ENCODE measurements around the gene MYO5A. TPM values are rescaled to one million over a fixed set of nuclear protein-coding genes. Genes with fewer than 3 reads are reported as not detected.

Gene MYO5A
- total RNA-seq, 4 donors from 2014 or later = 10.3 to 26.0 (median 22.7) TPM

DNA sequence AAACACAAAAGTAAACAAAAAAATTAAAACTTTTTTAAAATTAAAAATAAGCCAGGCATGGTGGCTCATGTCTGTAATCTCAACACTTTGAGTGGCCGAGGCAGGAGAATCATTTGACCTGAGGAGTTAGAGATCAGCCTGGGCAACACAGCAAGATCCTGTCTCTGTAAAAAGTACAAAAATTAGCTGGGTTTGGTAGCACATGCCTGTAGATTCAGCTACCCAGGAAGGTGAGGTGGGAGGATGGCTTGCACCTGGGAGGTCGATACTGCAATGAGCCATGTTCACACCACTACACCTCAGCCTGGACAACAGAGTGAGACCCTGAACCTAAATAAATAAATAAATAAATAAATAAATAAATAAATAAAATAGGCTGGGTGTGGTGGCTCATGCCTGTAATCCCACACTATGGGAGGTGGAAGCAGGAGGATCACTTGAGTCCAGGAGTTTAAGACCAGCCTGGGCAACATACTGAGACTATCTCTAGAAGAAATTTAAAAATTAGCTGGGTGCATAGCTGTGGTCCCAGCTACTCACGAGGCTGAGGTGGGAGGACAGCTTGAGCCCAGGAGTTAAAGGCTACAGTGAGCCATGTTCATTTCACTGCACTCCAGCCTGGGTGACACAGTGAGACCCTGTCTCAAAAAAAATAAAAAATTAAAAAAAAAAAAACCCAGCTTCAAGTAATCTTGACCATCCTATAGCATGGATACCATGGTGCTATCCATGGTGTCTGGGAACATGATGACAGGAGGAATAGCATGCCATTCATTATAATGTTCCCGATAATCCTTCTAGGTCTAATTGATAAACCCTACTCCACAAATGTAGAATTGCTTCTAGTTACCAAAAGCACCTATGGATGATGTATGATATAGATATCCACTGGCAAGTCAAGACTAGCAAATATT is 4.2 kb downstream of the MYO5A start:
- no peaks in the 10 kb centered on the region for H3K9me3 ChIP-seq
- TF ChIP-seq, protein P1, sequence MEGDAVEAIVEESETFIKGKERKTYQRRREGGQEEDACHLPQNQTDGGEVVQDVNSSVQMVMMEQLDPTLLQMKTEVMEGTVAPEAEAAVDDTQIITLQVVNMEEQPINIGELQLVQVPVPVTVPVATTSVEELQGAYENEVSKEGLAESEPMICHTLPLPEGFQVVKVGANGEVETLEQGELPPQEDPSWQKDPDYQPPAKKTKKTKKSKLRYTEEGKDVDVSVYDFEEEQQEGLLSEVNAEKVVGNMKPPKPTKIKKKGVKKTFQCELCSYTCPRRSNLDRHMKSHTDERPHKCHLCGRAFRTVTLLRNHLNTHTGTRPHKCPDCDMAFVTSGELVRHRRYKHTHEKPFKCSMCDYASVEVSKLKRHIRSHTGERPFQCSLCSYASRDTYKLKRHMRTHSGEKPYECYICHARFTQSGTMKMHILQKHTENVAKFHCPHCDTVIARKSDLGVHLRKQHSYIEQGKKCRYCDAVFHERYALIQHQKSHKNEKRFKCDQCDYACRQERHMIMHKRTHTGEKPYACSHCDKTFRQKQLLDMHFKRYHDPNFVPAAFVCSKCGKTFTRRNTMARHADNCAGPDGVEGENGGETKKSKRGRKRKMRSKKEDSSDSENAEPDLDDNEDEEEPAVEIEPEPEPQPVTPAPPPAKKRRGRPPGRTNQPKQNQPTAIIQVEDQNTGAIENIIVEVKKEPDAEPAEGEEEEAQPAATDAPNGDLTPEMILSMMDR (IDR thresholded peaks at IDR 0.05) = no peak
- no peak for TF ChIP-seq POLR2A (IDR thresholded peaks at IDR 0.05)
- no peak overlapping the region for H3K27ac ChIP-seq
- DNase-seq = no peak
- H3K27me3 ChIP-seq = no peaks in the 10 kb centered on the region
- no peak overlapping the region for H3K4me3 ChIP-seq
- intact Hi-C loops (cut with DNase I; ENCODE audit: low total_unique reads) = no loop called here
- no peaks in the 10 kb centered on the region for H3K36me3 ChIP-seq
- no peaks in the 10 kb centered on the region for H3K4me1 ChIP-seq

DNA sequence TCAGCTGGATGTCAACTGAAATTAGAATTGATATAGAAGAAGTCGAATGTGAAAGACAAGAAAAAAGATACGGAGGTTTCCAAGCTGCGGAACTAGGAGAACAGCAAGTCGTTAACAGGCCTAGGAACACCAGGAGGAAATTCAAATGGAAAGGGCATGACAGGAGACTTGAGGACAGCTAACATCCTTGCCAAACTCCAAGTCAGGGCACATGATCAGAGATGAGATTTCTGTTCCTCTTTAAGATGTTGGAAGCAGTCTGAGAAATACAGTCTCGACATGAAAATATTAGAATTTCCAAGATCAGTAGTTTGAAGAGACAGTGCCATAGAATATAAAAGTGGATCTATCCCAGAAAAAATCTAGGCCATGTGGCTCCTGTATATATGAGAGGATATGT is 5.0 kb downstream of the MYO5A start:
- no peak for DNase-seq
- Histone ChIP-seq H3K36me3 (no peaks in the 10 kb centered on the region), H3K4me1 (no peaks in the 10 kb centered on the region), H3K4me3 (no peak overlapping the region), H3K9me3 (no peaks in the 10 kb centered on the region), H3K27me3 (no peaks in the 10 kb centered on the region), H3K27ac (peak overlapping the region in 1 of 2 donors; percentile 37)
- intact Hi-C loops (cut with DNase I; ENCODE audit: low total_unique reads) = no loop called here
- TF ChIP-seq, protein P1 (IDR thresholded peaks at IDR 0.05) = no peak
- no peak for TF ChIP-seq POLR2A (IDR thresholded peaks at IDR 0.05)

DNA sequence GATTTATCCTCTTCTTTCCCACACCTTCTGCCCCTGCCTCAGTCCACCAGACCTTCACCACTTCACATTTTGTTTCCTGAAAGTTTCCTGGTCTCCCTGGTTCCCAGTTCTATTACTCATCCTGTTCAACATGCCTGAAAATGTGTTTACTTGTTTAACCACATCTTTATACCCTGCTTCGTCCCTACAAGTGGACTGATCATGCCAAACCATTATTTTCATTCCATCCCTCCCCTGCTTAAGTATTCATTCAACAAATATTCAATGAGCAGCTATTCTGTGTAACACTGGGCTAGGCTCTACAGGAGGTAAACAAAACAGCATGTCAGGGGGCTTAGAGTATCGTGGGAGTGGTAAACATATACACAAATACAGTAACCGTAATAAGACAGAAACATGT is 5.5 kb downstream of the MYO5A start:
- Histone ChIP-seq H3K36me3 (no peaks in the 10 kb centered on the region), H3K4me1 (no peaks in the 10 kb centered on the region), H3K27ac (peak overlapping the region; percentile 0 to 37), H3K27me3 (no peaks in the 10 kb centered on the region), H3K4me3 (no peak overlapping the region), H3K9me3 (no peaks in the 10 kb centered on the region)
- TF ChIP-seq, protein P1 (IDR thresholded peaks at IDR 0.05) = no peak
- TF ChIP-seq POLR2A (IDR thresholded peaks at IDR 0.05) = no peak
- intact Hi-C loops (cut with DNase I; ENCODE audit: low total_unique reads) = no loop called here
- no peak for DNase-seq

DNA sequence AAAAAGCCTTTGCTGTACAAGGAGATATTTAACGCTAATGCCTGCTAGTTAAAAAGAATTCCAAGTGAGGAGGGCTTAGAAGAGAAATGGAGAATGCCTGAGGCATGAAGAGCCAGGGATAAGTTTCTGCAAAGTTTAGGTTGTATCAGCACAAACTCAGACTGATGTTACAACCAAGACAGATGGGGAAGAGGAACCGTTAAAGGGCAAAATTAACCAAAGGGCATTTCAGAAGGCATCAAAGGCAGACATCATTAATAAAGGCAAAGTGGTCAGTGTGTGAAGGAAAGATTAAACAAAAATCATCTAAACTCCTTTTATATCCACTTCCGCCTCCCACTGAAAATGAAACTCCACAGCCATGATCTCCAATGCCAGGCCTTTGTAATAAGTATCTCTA is 7.0 kb downstream of the MYO5A start:
- intact Hi-C loops (cut with DNase I; ENCODE audit: low total_unique reads) = no loop called here
- H3K36me3 ChIP-seq = no peaks in the 10 kb centered on the region
- no peak overlapping the region for H3K4me3 ChIP-seq
- no peak for DNase-seq
- no peak overlapping the region for H3K27ac ChIP-seq
- no peaks in the 10 kb centered on the region for H3K9me3 ChIP-seq
- TF ChIP-seq, protein P1 (IDR thresholded peaks at IDR 0.05) = no peak
- TF ChIP-seq POLR2A (IDR thresholded peaks at IDR 0.05) = no peak
- no peaks in the 10 kb centered on the region for H3K27me3 ChIP-seq
- H3K4me1 ChIP-seq = no peaks in the 10 kb centered on the region

DNA sequence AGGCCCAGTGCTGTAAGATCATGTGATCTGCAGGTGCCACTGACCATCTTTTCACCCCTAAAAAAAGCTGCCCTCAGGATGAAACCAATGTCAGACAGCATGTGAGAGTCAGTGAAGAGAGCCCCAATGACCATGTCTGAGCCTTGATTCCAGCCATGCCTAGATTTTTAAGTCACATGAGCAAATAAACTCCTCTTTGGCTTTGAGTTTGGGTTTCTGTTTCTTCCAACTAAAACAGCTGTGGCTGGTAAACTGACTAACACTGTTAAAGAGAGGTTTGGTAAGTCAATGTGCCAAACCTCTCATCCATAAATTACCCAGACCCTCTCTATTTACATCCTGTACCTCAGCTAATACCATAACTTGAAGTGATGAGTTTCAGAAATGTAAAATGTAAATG is 8.3 kb downstream of the MYO5A start:
- no peaks in the 10 kb centered on the region for H3K4me1 ChIP-seq
- TF ChIP-seq, protein P1 (IDR thresholded peaks at IDR 0.05) = no peak
- TF ChIP-seq POLR2A (IDR thresholded peaks at IDR 0.05) = no peak
- intact Hi-C loops (cut with DNase I; ENCODE audit: low total_unique reads) = no loop called here
- no peak overlapping the region for H3K27ac ChIP-seq
- DNase-seq = no peak
- no peaks in the 10 kb centered on the region for H3K36me3 ChIP-seq
- no peak overlapping the region for H3K4me3 ChIP-seq
- no peaks in the 10 kb centered on the region for H3K27me3 ChIP-seq
- H3K9me3 ChIP-seq = no peaks in the 10 kb centered on the region
